ENCODE measurements around the gene TIMM50.

DNA sequence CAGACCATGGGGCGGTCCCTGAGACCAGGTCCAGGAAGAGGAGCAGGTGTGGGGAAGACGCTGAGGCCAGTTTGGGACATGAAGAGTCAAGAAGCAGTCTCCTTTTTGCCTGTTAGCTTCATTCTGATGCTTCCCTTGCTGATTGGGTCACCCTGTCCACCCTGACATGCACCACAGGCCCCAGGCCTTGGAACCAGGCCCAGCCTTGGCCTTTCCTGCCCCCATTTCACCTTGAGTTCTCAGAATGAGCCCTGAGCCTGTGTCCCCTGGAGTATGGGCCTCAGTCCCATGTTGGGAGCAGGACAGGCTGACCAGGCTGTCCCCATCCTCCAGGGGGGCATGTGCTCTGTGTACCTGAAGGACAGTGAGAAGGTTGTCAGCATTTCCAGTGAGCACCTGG, 4.9 kb upstream of the TIMM50 start:
- TF ChIP-seq CTCF (IDR thresholded peaks at IDR 0.05) (no peak), POLR2A (IDR thresholded peaks at IDR 0.05) (no peak)

Measured in lower leg skin (tissue), 3 donors.